A673 (cell line): Measurements from ENCODE around the gene KCNH8.

ENCODE experiments used
- CTCF ChIP-seq: fragments of 300-800, 200-600 bp; sonication (generic); conservative IDR thresholded peaks from 2 replicates; pipeline ENCODE4 v1.5.1; 2017; ENCODE audit warnings: low read depth, mild to moderate bottlenecking, antibody characterized with exemption, low read length, moderate library complexity, mixed read lengths
- EZH2 ChIP-seq: fragments of 200-600 bp; sonication (generic); IDR thresholded peaks from 2 replicates; pipeline ENCODE4 v1.6.1; 2017; ENCODE audit warnings: borderline replicate concordance, low read depth, mild to moderate bottlenecking, mixed read lengths, antibody characterized with exemption, low read length; ENCODE audit not compliant: poor library complexity, severe bottlenecking

GRCh38 chr3:19396726-19397125 is 248.4 kb downstream of the KCNH8 start:
- TF ChIP-seq CTCF (no peak), EZH2 (no peak)
